ENCODE data around the gene MEI1. TPM values are rescaled to one million over a fixed set of nuclear protein-coding genes. Genes with fewer than 3 reads are reported as not detected.

The MEI1 gene
- total RNA-seq, 1 donor from 2014 or later: not detected

DNA sequence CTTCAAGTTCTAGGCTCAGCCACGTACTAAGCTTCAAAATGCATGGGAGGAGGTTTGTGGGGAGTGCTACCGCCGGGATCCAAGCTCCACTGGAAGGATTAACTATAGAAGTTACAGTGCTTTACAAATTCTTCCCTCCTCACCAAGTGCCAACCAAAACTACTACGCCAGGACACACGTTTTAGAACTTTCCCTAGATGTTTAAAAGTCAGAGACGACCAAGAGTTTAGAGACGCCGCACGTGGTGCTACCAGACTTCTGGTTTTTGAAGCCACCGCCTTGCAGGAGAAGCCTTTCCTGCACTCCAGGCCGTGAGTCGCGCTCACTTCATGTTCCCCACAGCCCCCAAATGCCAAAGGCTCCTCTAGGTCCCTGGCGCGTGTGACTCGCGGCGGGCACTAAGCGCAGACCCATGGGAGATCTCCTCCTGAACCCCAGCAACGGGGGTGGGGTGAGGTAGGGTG, 11.4 kb upstream of the MEI1 start:
- no peak for DNase-seq (ENCODE audit: extremely low spot score, unreplicated experiment)
- Mint-ChIP-seq H3K27ac (ENCODE audit: unreplicated experiment) (peak overlapping the region; percentile 98), H3K9me3 (ENCODE audit: unreplicated experiment) (no peaks in the 10 kb centered on the region), H3K4me1 (ENCODE audit: unreplicated experiment) (peaks cover 36% of the 10 kb centered on the region), H3K27me3 (ENCODE audit: unreplicated experiment) (no peaks in the 10 kb centered on the region), H3K4me3 (ENCODE audit: unreplicated experiment) (peak overlapping the region; percentile 97), H3K36me3 (ENCODE audit: unreplicated experiment) (no peaks in the 10 kb centered on the region)
- TF ChIP-seq, protein P1, sequence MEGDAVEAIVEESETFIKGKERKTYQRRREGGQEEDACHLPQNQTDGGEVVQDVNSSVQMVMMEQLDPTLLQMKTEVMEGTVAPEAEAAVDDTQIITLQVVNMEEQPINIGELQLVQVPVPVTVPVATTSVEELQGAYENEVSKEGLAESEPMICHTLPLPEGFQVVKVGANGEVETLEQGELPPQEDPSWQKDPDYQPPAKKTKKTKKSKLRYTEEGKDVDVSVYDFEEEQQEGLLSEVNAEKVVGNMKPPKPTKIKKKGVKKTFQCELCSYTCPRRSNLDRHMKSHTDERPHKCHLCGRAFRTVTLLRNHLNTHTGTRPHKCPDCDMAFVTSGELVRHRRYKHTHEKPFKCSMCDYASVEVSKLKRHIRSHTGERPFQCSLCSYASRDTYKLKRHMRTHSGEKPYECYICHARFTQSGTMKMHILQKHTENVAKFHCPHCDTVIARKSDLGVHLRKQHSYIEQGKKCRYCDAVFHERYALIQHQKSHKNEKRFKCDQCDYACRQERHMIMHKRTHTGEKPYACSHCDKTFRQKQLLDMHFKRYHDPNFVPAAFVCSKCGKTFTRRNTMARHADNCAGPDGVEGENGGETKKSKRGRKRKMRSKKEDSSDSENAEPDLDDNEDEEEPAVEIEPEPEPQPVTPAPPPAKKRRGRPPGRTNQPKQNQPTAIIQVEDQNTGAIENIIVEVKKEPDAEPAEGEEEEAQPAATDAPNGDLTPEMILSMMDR (IDR thresholded peaks at IDR 0.05): no peak

DNA sequence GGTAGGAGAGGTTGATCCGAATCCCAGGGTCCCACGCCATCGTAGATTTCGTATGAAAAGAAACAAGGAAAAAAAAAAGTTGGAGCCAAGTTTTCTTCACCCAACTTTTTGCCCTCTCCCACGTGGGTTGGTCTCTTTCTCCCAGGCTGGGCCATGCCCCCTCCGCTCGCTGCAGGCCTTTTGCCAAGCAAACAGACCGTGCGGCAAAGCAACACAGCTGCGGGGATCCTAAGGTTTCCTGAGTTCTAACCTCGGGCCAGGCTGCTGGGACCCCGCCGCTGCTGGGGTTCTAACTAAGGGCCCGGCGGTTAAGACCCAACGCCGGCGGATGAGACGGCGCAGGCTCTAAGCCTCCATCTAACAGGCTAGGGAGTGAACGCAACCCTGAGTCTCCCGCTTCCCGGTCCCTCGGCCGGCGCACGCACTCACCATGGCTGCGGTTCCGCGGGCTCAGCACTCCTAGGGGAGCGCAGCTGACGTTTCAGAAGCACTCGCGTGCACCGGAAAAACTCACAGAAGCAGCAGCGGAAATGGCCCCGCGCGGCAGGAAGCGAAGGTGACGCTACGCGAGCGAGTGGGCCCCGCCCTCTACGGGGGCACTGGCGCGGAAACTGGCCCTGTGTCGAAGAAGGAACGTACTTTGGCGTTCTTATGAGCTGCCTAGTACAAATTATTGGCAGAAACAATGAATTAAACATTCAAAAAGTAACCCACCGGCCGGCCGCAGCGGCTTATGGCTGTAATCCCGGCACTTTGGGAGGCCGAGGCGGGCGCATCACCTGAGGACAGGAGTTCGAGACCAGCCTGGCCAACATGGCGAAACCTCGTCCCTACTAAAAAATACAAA, 10.7 kb upstream of the MEI1 start, which contains the start of gene SNU13:
Gene SNU13 (minus strand): TSS at position 503 of the 847 bp plus-strand sequence. CDS start 71 bp downstream, at position 432.
- Mint-ChIP-seq H3K4me1 (ENCODE audit: unreplicated experiment) (peaks cover 30% of the 10 kb centered on the region), H3K36me3 (ENCODE audit: unreplicated experiment) (no peaks in the 10 kb centered on the region), H3K9me3 (ENCODE audit: unreplicated experiment) (no peaks in the 10 kb centered on the region), H3K27me3 (ENCODE audit: unreplicated experiment) (no peaks in the 10 kb centered on the region), H3K4me3 (ENCODE audit: unreplicated experiment) (peak within 1 kb of the TSS; percentile 97), H3K27ac (ENCODE audit: unreplicated experiment) (peak within 1 kb of the TSS; percentile 98)
- DNase-seq (ENCODE audit: extremely low spot score, unreplicated experiment): peak; percentile 95
- TF ChIP-seq, protein P1 (IDR thresholded peaks at IDR 0.05): no peak

DNA sequence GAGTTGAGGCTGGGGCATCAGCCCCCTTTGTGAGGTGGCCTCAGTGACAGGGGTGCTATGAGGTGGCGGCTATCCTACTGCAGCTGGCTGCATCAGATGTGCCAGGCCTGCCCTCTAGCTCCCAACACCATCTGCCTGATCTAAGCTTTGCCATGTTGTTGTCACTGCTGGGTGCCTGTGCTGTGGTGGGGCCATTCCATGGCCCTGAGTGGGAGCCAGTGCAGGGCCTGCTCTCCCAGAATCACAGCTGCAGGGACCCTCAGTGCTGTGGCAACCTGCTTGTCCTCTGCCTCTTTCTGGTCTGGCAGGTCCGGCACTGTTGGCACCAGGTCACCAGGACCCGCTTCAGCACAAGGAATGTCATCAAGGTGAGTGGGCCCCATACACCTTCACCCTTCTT, 8.8 kb upstream of the MEI1 start:
- Mint-ChIP-seq H3K4me3 (ENCODE audit: unreplicated experiment) (peak overlapping the region; percentile 97), H3K4me1 (ENCODE audit: unreplicated experiment) (peaks cover 22% of the 10 kb centered on the region), H3K36me3 (ENCODE audit: unreplicated experiment) (no peaks in the 10 kb centered on the region), H3K27ac (ENCODE audit: unreplicated experiment) (peak overlapping the region; percentile 98), H3K27me3 (ENCODE audit: unreplicated experiment) (no peaks in the 10 kb centered on the region), H3K9me3 (ENCODE audit: unreplicated experiment) (no peaks in the 10 kb centered on the region)
- TF ChIP-seq, protein P1 (IDR thresholded peaks at IDR 0.05): no peak
- no peak for DNase-seq (ENCODE audit: extremely low spot score, unreplicated experiment)

DNA sequence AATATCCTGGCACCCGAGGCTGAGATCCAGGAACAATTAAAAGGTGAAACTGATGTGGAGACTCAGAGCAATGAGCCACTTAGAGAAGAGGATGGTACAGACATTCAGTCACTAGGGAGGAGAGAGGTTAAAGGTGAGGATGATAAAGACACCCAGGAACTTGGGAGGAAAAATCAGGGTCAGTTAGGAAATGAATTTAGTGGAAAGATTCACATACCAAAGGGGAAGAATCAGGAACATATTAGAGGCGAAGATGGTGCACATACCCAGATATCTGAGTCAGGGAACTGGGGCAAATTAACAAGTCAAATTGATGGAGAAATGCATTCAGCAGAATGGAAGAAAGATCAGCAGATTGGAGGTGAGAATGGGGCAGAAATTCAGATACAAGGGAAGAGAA, 4.1 kb upstream of the MEI1 start:
- H3K4me1 Mint-ChIP-seq (ENCODE audit: unreplicated experiment): no peaks in the 10 kb centered on the region
- no peaks in the 10 kb centered on the region for H3K9me3 Mint-ChIP-seq (ENCODE audit: unreplicated experiment)

DNA sequence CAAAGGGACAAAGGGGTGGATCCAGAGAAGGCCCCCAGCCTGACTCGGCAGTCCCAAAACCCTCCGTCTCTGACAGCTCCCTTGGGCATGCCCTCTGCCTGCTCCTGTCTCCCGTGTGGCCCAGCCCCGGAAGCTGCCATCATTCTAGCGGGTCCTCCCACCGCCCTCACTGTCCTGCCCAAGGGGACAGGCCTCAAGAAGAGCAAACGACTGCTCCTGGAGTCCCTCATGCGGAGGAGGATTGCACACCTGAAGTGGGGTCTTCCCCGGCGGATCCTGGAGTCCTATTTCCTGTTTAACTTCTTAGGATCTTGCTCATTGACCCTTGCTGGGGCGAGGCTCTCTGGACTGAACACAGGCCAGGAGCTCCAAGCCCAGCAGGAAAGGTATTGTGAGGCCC, 2.6 kb upstream of the MEI1 start:
- DNase-seq (ENCODE audit: extremely low spot score, unreplicated experiment): no peak
- H3K27ac Mint-ChIP-seq (ENCODE audit: unreplicated experiment): peak overlapping the region; percentile 95

More for the DNA sequence above, 4.1 kb upstream of the MEI1 start:
- Mint-ChIP-seq H3K27me3 (ENCODE audit: unreplicated experiment) (no peaks in the 10 kb centered on the region), H3K4me3 (ENCODE audit: unreplicated experiment) (no peak overlapping the region), H3K27ac (ENCODE audit: unreplicated experiment) (no peak overlapping the region), H3K36me3 (ENCODE audit: unreplicated experiment) (no peaks in the 10 kb centered on the region)
- no peak for DNase-seq (ENCODE audit: extremely low spot score, unreplicated experiment)
- TF ChIP-seq, protein P1 (IDR thresholded peaks at IDR 0.05): no peak

More for the DNA sequence above, 2.6 kb upstream of the MEI1 start:
- Mint-ChIP-seq H3K36me3 (ENCODE audit: unreplicated experiment) (no peaks in the 10 kb centered on the region), H3K4me1 (ENCODE audit: unreplicated experiment) (no peaks in the 10 kb centered on the region), H3K9me3 (ENCODE audit: unreplicated experiment) (no peaks in the 10 kb centered on the region), H3K4me3 (ENCODE audit: unreplicated experiment) (peak overlapping the region; percentile 66), H3K27me3 (ENCODE audit: unreplicated experiment) (no peaks in the 10 kb centered on the region)
- TF ChIP-seq, protein P1 (IDR thresholded peaks at IDR 0.05): no peak

Data from osteocyte (in vitro differentiated cells).